ACC112 (cell line): ENCODE results near the gene SLC17A3.

Experiments used
- H2AFZ ChIP-seq: fragments of 200-600 bp; sonication (generic); one replicate; pipeline ENCODE4 v1.6.0; 2017; ENCODE audit warnings: antibody characterized with exemption, low read length; ENCODE audit not compliant: unreplicated experiment
- H3K27ac ChIP-seq: fragments of 200-600 bp; sonication (generic); 2 replicates; pipeline ENCODE4 v1.5.1; 2014; ENCODE audit warnings: low read depth, mild to moderate bottlenecking, antibody characterized with exemption, low read length, moderate library complexity
- H3K27me3 ChIP-seq: fragments of 200-600 bp; sonication (generic); 2 replicates; pipeline ENCODE4 v1.6.1; 2014; ENCODE audit warnings: mild to moderate bottlenecking, antibody characterized with exemption, low read length, moderate library complexity, mixed read lengths; ENCODE audit not compliant: insufficient read depth
- H3K36me3 ChIP-seq: fragments of 200-600 bp; sonication (generic); 2 replicates; pipeline ENCODE4 v1.6.1; 2016; ENCODE audit warnings: mild to moderate bottlenecking, antibody characterized with exemption, low read length, moderate library complexity, mixed read lengths; ENCODE audit not compliant: insufficient read depth
- H3K4me1 ChIP-seq: fragments of 200-600 bp; sonication (generic); one replicate; pipeline ENCODE4 v1.6.1; 2016; ENCODE audit warnings: low read length, mixed read lengths; ENCODE audit not compliant: insufficient read depth, unreplicated experiment, control insufficient read depth
- H3K4me3 ChIP-seq: fragments of 200-600 bp; sonication (generic); 2 replicates; pipeline ENCODE4 v1.5.1; 2014; ENCODE audit warnings: mild to moderate bottlenecking, low read depth, low read length
- H3K79me2 ChIP-seq: fragments of 200-600 bp; sonication (generic); one replicate; pipeline ENCODE4 v1.6.0; 2016; ENCODE audit warnings: low read length; ENCODE audit not compliant: control insufficient read depth, unreplicated experiment, insufficient read depth

Gene SLC17A3

DNA sequence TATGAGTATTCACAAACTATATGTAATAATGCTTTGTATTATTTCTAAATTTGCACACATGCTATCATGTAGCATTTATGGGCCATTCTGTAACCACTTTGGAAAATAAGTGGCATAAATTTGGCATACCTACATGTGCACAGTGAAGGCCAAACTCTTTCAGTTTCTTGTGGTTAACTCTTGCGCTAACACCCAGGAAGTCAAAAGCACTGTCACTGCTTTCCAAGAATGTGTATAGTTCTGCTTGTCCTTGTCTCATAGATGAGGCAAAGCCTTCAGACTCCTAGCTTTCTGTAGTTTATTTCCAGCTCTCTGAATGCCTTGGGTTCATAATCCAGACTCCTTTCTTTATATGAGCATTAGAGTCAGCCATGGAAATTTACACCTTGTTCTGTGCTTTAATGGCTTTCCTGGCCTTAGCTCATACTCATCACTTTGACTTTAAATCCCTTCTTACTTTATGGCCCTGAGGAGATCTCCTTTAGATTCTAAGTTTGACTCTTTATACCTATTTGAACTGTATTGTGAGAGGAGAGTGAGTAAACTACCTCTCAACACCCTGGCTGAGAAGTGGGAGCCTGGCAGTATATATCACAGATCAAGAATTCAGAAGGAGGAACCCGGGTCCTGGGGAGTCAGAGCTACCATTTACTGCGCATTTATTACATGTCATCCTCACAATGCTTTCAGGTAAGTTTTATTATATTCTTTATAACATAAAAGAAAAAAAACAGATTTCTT, 949 bp upstream of the SLC17A3 start:
- H3K27me3 ChIP-seq, result peaks cover 11% of the 10 kb centered on the region; the same call in 1 of the 2 replicates

DNA sequence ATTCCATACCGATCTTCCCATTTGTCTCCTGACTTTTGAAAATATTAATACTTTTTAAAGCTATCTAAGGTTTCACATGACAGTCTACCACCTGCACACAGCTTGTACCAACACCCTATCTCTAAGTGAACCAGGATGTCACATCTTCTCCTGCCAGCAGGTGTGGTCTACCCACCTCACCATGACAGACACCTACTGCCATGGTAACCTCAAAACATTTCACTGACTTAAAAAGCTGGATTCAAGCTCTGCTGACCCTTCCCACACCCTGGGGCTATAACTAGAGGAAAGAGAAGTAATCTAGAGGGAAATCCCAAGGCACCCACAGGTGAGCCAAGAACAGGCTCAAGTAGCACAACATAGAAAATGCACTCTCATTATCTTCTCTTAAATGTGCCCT, 1.2 kb downstream of the SLC17A3 start:
- Histone ChIP-seq H3K4me3 (no peak overlapping the region), H3K4me1 (no peaks in the 10 kb centered on the region), H3K79me2 (no peaks in the 10 kb centered on the region), H3K27ac (no peak overlapping the region), H3K27me3 (peaks cover 19% of the 10 kb centered on the region), H3K36me3 (no peaks in the 10 kb centered on the region), H2AFZ (no peak overlapping the region)

More for the DNA sequence above, 949 bp upstream of the SLC17A3 start:
- Histone ChIP-seq H3K79me2 (no peaks in the 10 kb centered on the region), H3K4me3 (no peak overlapping the region), H2AFZ (no peak overlapping the region), H3K4me1 (no peaks in the 10 kb centered on the region), H3K36me3 (no peaks in the 10 kb centered on the region), H3K27ac (no peak overlapping the region)

DNA sequence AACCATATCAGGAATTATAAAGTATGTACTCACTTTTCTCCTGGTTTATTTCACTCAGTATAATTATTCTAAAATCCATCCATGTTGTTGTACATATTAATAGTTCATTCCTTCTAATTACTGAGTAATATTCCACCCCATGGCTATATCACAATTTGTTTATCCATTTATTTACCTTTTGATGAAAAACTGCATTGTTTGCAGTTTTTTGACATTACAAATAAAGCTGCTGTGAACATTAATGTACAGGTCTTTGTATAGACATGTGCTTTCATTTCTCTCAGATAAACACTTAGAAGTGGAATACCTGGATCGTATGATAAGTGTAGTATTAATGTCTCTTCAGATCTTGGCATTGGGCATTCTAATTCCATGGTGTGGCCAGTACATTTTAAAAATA, 4.2 kb downstream of the SLC17A3 start:
- no peak overlapping the region for H2AFZ ChIP-seq
- H3K27ac ChIP-seq, result no peak overlapping the region
- H3K36me3 ChIP-seq, result no peaks in the 10 kb centered on the region
- peaks cover 36% of the 10 kb centered on the region for H3K27me3 ChIP-seq
- no peak overlapping the region for H3K4me3 ChIP-seq
- H3K79me2 ChIP-seq, result no peaks in the 10 kb centered on the region
- no peaks in the 10 kb centered on the region for H3K4me1 ChIP-seq

DNA sequence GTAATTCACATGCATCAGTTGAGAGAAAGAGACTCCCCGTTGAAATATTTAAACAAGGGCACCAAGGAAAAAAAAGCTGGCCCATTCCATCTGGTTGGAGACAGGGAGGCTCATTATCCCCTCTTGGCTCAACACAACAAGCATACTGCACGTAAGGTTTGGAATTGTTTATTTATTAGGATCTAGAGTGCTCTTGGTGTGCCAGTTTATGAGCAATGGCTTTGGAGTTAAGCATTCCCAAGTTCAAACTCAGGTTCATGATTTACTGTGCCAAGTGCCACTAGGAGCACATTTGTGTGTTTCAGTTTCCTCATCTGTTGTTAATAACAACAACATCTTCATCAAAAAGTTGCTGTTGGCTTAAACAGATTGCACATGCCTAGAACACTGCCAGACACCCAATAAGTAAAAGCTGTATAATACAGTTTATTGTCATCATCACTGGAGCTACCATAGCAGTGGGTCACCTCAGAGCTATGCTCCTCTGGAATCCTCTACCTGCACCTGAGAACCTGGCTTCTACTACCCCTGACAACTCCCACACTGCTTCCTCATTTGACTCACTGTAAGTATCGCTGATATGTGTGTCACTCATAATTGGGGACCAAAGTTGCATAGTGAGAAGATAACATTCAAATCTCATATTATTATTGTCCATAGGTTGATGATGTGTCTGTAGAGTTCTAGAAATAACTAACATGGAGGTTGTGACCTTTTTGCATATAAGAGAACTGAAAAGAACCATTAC, 5.4 kb downstream of the SLC17A3 start:
- H3K79me2 ChIP-seq, result no peaks in the 10 kb centered on the region
- no peak overlapping the region for H2AFZ ChIP-seq
- H3K27me3 ChIP-seq, result peaks cover 44% of the 10 kb centered on the region
- no peaks in the 10 kb centered on the region for H3K4me1 ChIP-seq
- no peak overlapping the region for H3K27ac ChIP-seq
- H3K4me3 ChIP-seq, result no peak overlapping the region
- no peaks in the 10 kb centered on the region for H3K36me3 ChIP-seq

DNA sequence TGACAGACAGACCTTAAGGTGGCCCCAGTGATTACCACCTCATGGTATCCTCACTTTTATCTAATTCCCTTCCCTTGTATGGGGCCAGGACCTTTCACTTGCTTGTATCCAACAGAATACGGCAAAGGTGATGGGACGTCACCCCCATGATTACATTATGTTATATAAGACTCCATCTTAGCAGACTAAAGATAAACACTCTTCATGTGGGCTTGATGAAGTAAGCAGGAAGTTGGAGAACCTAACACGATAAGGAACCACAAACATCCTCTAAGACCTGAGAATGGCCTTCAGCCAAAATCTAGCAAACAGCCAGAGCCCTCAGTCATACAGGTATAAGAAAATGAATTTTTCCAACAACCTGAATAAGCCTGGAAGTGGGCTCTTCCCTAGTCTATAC, 8.0 kb downstream of the SLC17A3 start:
- H2AFZ ChIP-seq, result no peak overlapping the region

DNA sequence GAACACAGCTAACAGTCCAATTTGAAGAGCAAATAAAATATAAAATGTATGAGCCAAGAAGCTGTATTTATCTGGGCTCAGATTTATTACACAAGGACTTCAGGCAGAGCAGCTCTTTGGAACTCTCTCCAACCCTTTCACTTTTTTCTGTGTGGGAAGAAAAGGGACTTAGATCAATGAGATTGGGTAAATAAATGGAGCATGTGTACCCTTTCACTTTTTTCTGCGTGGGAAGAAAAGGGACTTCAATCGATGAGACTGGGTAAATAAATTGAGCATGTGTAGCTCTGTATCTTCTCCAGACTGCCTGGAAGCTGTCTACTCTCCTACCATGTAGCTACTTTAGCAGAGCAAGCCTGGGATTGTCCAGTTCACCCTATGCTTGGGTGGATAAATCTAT, 10.7 kb downstream of the SLC17A3 start:
- Histone ChIP-seq H3K27me3 (peaks cover 47% of the 10 kb centered on the region), H2AFZ (no peak overlapping the region), H3K27ac (no peak overlapping the region), H3K79me2 (no peaks in the 10 kb centered on the region), H3K4me1 (peaks cover 3% of the 10 kb centered on the region), H3K36me3 (no peaks in the 10 kb centered on the region), H3K4me3 (no peak overlapping the region)

More for the DNA sequence above, 8.0 kb downstream of the SLC17A3 start:
- Histone ChIP-seq H3K79me2 (no peaks in the 10 kb centered on the region), H3K4me1 (no peaks in the 10 kb centered on the region), H3K36me3 (no peaks in the 10 kb centered on the region), H3K27ac (no peak overlapping the region), H3K4me3 (no peak overlapping the region), H3K27me3 (peaks cover 49% of the 10 kb centered on the region)

DNA sequence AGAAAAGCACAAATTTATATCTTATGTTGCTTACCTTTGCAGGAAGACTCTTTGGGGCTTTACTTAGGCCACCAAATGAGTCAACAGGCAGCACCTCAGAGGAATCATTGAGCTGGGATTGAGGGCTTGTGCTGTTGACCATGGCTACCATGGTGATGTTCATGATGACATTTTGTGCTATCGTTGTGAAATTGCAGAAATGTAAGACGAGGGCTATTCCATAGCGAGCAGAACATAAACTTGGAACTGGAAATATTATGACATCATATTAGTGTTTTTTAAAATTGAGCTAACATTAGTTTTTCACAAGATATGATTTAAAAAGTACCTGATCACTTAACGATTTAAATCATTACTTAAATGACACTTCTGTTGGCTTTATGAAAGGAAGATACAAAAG, 11.8 kb downstream of the SLC17A3 start:
- H3K4me1 ChIP-seq, result peaks cover 12% of the 10 kb centered on the region
- H3K27ac ChIP-seq, result no peak overlapping the region
- peaks cover 41% of the 10 kb centered on the region; the same call in 1 of the 2 replicates for H3K27me3 ChIP-seq
- no peaks in the 10 kb centered on the region for H3K79me2 ChIP-seq
- no peak overlapping the region for H2AFZ ChIP-seq
- H3K36me3 ChIP-seq, result no peaks in the 10 kb centered on the region
- H3K4me3 ChIP-seq, result no peak overlapping the region

DNA sequence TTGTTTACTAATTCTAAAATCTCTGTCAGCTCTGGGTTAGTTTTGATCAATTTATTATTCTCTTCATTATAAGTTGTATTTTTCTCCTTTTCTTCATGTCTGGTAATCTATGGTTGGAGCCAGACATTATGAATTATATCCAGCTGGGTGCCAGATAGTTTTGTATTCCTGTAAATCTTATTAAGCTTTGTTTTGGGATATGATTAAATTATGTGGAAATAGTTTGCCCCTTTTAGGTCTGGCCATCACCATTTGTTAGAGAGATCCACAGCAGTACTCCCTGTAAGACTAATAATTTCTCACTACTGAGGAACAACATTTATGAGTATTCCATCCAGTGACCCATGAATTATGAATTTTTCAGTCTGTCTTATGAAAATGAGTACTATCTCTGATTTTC, 21.3 kb downstream of the SLC17A3 start:
- H3K4me3 ChIP-seq, result no peak overlapping the region
- no peak overlapping the region for H2AFZ ChIP-seq

DNA sequence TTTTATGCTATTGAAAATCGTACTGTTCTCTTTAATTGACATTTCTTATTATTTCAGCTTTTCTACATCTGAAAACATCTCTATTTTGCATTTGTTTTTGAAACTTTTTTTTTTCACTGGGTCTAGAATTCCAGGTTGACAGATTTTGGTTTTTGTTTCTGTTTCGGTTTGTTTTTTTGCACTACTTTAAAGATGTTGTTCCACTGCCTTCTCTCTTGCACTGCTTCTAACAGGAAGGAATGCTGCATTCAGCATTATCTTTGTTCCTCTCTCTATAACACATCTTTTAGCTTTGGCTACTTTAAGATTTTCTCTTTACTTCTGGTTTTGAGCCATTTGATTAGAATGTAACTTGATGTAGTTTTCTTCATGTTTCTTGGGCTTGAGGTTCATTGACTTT, 22.1 kb downstream of the SLC17A3 start:
- H2AFZ ChIP-seq, result no peak overlapping the region
- H3K27me3 ChIP-seq, result peaks cover 26% of the 10 kb centered on the region; the same call in 1 of the 2 replicates
- no peaks in the 10 kb centered on the region for H3K36me3 ChIP-seq
- no peaks in the 10 kb centered on the region for H3K79me2 ChIP-seq
- H3K4me3 ChIP-seq, result no peak overlapping the region
- H3K27ac ChIP-seq, result no peak overlapping the region
- no peaks in the 10 kb centered on the region for H3K4me1 ChIP-seq

More for the DNA sequence above, 21.3 kb downstream of the SLC17A3 start:
- peaks cover 4% of the 10 kb centered on the region for H3K4me1 ChIP-seq
- no peaks in the 10 kb centered on the region for H3K79me2 ChIP-seq
- no peaks in the 10 kb centered on the region for H3K36me3 ChIP-seq
- H3K27ac ChIP-seq, result no peak overlapping the region
- peaks cover 22% of the 10 kb centered on the region; the same call in 1 of the 2 replicates for H3K27me3 ChIP-seq

DNA sequence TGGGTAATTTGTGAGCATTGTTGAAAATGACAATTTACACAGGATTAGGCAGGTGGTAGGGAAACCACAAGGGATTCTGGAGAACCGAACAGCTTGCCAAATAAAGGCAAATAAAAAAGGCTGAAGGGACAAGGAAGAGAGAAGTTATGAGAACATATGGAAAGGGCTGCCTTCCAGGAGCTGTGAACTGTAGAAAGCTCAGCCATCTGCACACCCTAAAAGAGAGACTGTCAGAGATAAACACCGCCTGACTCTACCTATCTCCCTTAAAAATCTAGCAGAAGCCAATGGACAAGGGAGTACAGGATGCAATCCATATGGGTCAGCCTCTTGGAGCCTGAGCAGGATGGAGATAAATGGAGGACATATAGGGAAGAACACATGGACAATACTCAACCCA, 29.5 kb downstream of the SLC17A3 start:
- H3K36me3 ChIP-seq, result no peaks in the 10 kb centered on the region
- H3K4me3 ChIP-seq, result no peak overlapping the region
- H3K4me1 ChIP-seq, result no peaks in the 10 kb centered on the region
- no peak overlapping the region for H2AFZ ChIP-seq
- peaks cover 82% of the 10 kb centered on the region for H3K27me3 ChIP-seq
- no peak overlapping the region for H3K27ac ChIP-seq
- H3K79me2 ChIP-seq, result no peaks in the 10 kb centered on the region

DNA sequence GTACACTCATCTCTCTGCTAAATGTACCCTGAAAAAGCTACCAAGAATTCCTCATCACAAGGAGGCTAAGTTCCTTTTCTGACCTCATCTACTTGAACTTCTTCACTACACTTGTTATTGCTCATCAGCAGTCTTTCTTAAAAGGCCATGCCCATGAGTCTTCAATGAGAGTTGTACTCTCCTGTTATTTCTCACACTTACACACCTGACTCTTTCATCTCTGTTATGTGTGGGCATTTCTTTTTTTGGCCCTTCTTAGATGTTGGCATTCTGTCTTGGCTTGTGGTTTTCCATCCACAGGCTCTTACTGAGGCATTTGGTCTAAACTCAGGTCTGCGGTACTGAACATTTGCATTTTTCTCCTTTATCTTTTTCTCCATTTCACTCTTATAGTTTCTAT, 31.5 kb downstream of the SLC17A3 start:
- Histone ChIP-seq H3K4me3 (no peak overlapping the region), H2AFZ (no peak overlapping the region), H3K79me2 (no peaks in the 10 kb centered on the region), H3K27me3 (peaks cover 87% of the 10 kb centered on the region), H3K27ac (no peak overlapping the region), H3K36me3 (no peaks in the 10 kb centered on the region), H3K4me1 (no peaks in the 10 kb centered on the region)
